ENCODE results near the gene BEX3.

BEX3 gene

DNA sequence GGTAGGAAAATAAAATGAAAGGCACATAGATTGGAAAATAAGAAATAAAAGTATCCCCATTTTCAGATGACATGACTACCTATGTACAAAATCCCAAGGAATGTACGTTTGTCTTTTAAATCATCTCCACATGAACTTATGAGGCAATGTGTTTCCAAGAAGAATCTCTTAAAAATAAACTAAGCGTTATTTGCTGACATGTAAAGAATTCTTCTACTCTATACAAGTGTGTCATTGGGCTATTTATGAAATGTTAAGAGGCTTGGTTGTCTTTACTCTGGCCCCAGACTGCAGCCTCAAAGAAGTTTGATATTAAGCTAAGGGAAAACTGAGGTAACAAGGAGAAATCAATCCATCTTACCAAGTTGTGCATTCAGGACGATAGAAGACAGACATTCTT lies 17.1 kb downstream of the BEX3 start:
- no peaks in the 10 kb centered on the region for H3F3A ChIP-seq (ENCODE audit: insufficient read depth, low read length)
- TF ChIP-seq EZH2 (IDR thresholded peaks at IDR 0.05; ENCODE audit: borderline replicate concordance, low read length): no peak
- TF ChIP-seq, protein P1, sequence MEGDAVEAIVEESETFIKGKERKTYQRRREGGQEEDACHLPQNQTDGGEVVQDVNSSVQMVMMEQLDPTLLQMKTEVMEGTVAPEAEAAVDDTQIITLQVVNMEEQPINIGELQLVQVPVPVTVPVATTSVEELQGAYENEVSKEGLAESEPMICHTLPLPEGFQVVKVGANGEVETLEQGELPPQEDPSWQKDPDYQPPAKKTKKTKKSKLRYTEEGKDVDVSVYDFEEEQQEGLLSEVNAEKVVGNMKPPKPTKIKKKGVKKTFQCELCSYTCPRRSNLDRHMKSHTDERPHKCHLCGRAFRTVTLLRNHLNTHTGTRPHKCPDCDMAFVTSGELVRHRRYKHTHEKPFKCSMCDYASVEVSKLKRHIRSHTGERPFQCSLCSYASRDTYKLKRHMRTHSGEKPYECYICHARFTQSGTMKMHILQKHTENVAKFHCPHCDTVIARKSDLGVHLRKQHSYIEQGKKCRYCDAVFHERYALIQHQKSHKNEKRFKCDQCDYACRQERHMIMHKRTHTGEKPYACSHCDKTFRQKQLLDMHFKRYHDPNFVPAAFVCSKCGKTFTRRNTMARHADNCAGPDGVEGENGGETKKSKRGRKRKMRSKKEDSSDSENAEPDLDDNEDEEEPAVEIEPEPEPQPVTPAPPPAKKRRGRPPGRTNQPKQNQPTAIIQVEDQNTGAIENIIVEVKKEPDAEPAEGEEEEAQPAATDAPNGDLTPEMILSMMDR (IDR thresholded peaks at IDR 0.05; ENCODE audit: low read length): no peak
- H4K20me1 ChIP-seq (ENCODE audit: insufficient read depth, low read length): no peaks in the 10 kb centered on the region
- H3K27ac ChIP-seq (ENCODE audit: low read depth, low read length, poor library complexity, severe bottlenecking): no peak overlapping the region
- no peaks in the 10 kb centered on the region for H3K27me3 ChIP-seq (ENCODE audit: insufficient read depth, low read length)
- no peak overlapping the region for H3K4me3 ChIP-seq (ENCODE audit: low read depth, low read length, poor library complexity, severe bottlenecking)
- no peak overlapping the region for H3K4me2 ChIP-seq (ENCODE audit: low read length)
- no peaks in the 10 kb centered on the region for H3K4me1 ChIP-seq (ENCODE audit: insufficient read depth, low read length, severe bottlenecking)
- H3K79me2 ChIP-seq (ENCODE audit: insufficient read depth, low read length): no peaks in the 10 kb centered on the region
- H3K36me3 ChIP-seq (ENCODE audit: insufficient read depth, low read length): no peaks in the 10 kb centered on the region
- no peak overlapping the region for H2AFZ ChIP-seq (ENCODE audit: low read length)
- H3K9ac ChIP-seq (ENCODE audit: low read length): no peak overlapping the region
- H3K9me3 ChIP-seq (ENCODE audit: low read length): no peaks in the 10 kb centered on the region
- H3K9me2 ChIP-seq (ENCODE audit: low read depth, low read length): no peaks in the 10 kb centered on the region

DNA sequence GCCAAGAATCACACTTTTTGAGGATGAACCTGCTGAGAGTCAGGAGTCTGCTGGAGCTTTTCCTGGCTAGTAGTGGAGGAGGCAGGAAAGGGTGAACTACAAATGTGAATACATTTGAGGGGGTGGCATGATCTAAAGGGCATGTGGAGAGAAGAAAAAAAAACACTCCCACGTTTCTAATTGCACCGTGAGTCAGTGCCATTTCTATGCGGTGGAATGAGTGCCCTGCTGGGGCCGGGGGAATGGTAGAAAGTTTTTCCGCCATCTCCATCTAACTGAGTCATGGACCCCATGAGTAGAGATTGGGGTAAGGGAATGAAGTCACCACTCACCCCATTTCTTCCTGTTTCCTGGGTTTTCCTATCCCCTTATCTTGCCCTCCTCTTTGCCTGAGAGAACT lies 19.8 kb downstream of the BEX3 start:
- Histone ChIP-seq H3K4me2 (ENCODE audit: low read length) (no peak overlapping the region), H3K27ac (ENCODE audit: low read depth, low read length, poor library complexity, severe bottlenecking) (no peak overlapping the region), H3K36me3 (ENCODE audit: insufficient read depth, low read length) (no peaks in the 10 kb centered on the region), H3K9me2 (ENCODE audit: low read depth, low read length) (no peaks in the 10 kb centered on the region), H3K79me2 (ENCODE audit: insufficient read depth, low read length) (no peaks in the 10 kb centered on the region), H4K20me1 (ENCODE audit: insufficient read depth, low read length) (no peaks in the 10 kb centered on the region), H3K9me3 (ENCODE audit: low read length) (no peaks in the 10 kb centered on the region), H3K4me1 (ENCODE audit: insufficient read depth, low read length, severe bottlenecking) (no peaks in the 10 kb centered on the region), H3K27me3 (ENCODE audit: insufficient read depth, low read length) (no peaks in the 10 kb centered on the region), H2AFZ (ENCODE audit: low read length) (no peak overlapping the region), H3F3A (ENCODE audit: insufficient read depth, low read length) (no peaks in the 10 kb centered on the region), H3K9ac (ENCODE audit: low read length) (no peak overlapping the region), H3K4me3 (ENCODE audit: low read depth, low read length, poor library complexity, severe bottlenecking) (no peak overlapping the region)
- TF ChIP-seq EZH2 (IDR thresholded peaks at IDR 0.05; ENCODE audit: borderline replicate concordance, low read length): no peak
- TF ChIP-seq, protein P1 (IDR thresholded peaks at IDR 0.05; ENCODE audit: low read length): no peak

DNA sequence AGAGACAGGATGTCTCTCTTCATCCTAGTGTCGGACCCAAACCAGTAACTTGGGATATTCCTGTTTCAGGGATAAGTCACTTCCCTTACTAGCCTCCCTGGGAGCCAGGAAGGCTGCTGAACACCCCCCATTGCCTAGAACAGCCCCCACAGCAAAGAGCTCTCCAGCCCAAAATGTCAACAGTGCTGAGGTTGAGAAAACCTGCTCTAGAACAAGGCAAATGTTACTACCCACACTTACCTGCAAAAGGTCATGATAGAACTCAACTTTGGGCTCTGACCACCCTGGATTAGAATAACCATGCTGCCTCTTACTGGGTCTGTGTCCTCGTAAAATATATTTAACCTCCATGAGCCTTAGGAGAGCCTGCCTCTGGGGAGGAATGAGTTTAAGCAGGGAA lies 20.3 kb downstream of the BEX3 start:
- H2AFZ ChIP-seq (ENCODE audit: low read length): no peak overlapping the region
- TF ChIP-seq EZH2 (IDR thresholded peaks at IDR 0.05; ENCODE audit: borderline replicate concordance, low read length): no peak
- TF ChIP-seq, protein P1 (IDR thresholded peaks at IDR 0.05; ENCODE audit: low read length): no peak
- no peak overlapping the region for H3K9ac ChIP-seq (ENCODE audit: low read length)
- H3K9me2 ChIP-seq (ENCODE audit: low read depth, low read length): no peaks in the 10 kb centered on the region
- H4K20me1 ChIP-seq (ENCODE audit: insufficient read depth, low read length): no peaks in the 10 kb centered on the region
- H3K36me3 ChIP-seq (ENCODE audit: insufficient read depth, low read length): no peaks in the 10 kb centered on the region
- H3K9me3 ChIP-seq (ENCODE audit: low read length): no peaks in the 10 kb centered on the region
- no peak overlapping the region for H3K4me2 ChIP-seq (ENCODE audit: low read length)
- H3K27ac ChIP-seq (ENCODE audit: low read depth, low read length, poor library complexity, severe bottlenecking): no peak overlapping the region
- no peaks in the 10 kb centered on the region for H3K4me1 ChIP-seq (ENCODE audit: insufficient read depth, low read length, severe bottlenecking)
- H3K27me3 ChIP-seq (ENCODE audit: insufficient read depth, low read length): no peaks in the 10 kb centered on the region
- no peak overlapping the region for H3K4me3 ChIP-seq (ENCODE audit: low read depth, low read length, poor library complexity, severe bottlenecking)
- H3K79me2 ChIP-seq (ENCODE audit: insufficient read depth, low read length): no peaks in the 10 kb centered on the region
- H3F3A ChIP-seq (ENCODE audit: insufficient read depth, low read length): no peaks in the 10 kb centered on the region
